ENCODE results near the gene FMNL3. TPM values are rescaled to one million over a fixed set of nuclear protein-coding genes. Genes with fewer than 3 reads are reported as not detected.

Gene FMNL3
- total RNA-seq, 1 donor from 2014 or later, result 36.2 TPM

Other genes with a start within 250 kb of the FMNL3 start
- 2.1 and 2.9 TPM in 2 replicates for gene KCNH3, start 168.4 kb downstream of the FMNL3 start, total RNA-seq
- gene MCRS1, start 139.3 kb downstream of the FMNL3 start, total RNA-seq, result 67.9 and 73.0 TPM in 2 replicates
- 0.30 and 0.37 TPM in 2 replicates for gene FAM186B, start 101.8 kb downstream of the FMNL3 start, total RNA-seq
- gene PRPF40B, start 83.8 kb downstream of the FMNL3 start, total RNA-seq, result 10.1 and 13.3 TPM in 2 replicates
- 405 and 431 TPM in 2 replicates for gene TMBIM6, start 34.2 kb upstream of the FMNL3 start, total RNA-seq
- 5.3 and 5.7 TPM in 2 replicates for gene NCKAP5L, start 121.0 kb upstream of the FMNL3 start, total RNA-seq
- gene BCDIN3D, start 135.7 kb upstream of the FMNL3 start, total RNA-seq, result 3.8 and 4.2 TPM in 2 replicates
- gene FAIM2, start 196.5 kb upstream of the FMNL3 start, total RNA-seq, result 0.05 and 0.23 TPM in 2 replicates
- not detected in 2 replicates for gene AQP2, start 243.3 kb upstream of the FMNL3 start, total RNA-seq

Data from activated T-helper 2 cell treated with anti-CD3 and anti-CD28 coated beads, Interferon-gamma antibody, Interleukin-2, Interleukin-4, amounts not matched to agents 10 μg/mL and 5 μg/mL and 100 μg/mL, durations not matched to agents 14 hours and 24 hours and 36 hours (primary cell).